HG03108 (cell line): ENCODE results near the gene LDB3.
"Not testable (repeated sequence)": the region's sequence is repeated elsewhere in the genome, so short reads cannot be mapped to it uniquely, and the experiment has no call there.

Experiments used
- ATAC-seq: cut with Tn5 transposase; IDR thresholded peaks from one replicate; pipeline ENCODE4 v1.9.1; 2021; ENCODE audit warnings: moderate library complexity; ENCODE audit not compliant: unreplicated experiment

The LDB3 gene, protein sequence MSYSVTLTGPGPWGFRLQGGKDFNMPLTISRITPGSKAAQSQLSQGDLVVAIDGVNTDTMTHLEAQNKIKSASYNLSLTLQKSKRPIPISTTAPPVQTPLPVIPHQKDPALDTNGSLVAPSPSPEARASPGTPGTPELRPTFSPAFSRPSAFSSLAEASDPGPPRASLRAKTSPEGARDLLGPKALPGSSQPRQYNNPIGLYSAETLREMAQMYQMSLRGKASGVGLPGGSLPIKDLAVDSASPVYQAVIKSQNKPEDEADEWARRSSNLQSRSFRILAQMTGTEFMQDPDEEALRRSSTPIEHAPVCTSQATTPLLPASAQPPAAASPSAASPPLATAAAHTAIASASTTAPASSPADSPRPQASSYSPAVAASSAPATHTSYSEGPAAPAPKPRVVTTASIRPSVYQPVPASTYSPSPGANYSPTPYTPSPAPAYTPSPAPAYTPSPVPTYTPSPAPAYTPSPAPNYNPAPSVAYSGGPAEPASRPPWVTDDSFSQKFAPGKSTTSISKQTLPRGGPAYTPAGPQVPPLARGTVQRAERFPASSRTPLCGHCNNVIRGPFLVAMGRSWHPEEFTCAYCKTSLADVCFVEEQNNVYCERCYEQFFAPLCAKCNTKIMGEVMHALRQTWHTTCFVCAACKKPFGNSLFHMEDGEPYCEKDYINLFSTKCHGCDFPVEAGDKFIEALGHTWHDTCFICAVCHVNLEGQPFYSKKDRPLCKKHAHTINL

DNA sequence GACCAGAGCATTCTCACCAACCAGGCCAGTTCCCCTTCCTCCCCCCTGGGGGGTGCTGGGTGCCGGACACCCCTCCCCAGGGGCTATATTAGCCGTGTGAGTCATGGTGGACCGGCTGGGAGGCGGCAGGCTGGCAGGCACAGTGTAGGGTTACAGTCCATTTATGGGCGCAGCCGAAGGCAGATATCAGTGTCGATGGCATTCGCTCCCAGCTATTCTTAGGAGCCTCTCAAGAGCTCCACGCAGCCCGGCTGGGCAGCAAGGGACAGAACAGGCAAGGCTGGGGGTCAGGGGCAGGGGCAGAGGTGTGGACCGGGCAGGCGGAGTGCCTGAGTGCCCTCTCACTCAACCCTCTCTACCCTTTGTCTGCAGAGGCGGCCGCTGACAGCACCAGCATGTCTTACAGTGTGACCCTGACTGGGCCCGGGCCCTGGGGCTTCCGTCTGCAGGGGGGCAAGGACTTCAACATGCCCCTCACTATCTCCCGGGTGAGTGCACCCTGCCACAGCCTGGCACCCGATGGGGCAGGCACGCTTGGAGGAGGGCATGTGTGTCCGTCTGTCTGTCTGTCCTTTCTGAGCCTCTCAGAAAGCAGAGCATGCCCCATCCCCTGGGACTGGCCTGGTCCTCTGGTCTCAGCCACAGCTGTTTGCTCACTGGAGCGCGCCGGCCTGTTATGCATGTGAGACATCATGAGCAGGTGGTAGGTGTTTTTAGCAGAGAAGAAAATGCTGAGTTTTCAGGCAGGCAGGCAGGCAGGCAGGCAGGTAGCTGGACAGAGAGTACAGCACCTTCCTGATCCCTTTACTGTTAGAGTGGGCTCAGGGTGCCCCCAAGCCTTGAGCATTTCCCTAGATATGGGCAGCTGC lies at the start of gene LDB3:
Gene LDB3, plus strand, starts transcription at position 215 of the 869 bp plus-strand sequence. Its CDS starts 181 bp downstream, at position 396.
- ATAC-seq, result peak; percentile 61

DNA sequence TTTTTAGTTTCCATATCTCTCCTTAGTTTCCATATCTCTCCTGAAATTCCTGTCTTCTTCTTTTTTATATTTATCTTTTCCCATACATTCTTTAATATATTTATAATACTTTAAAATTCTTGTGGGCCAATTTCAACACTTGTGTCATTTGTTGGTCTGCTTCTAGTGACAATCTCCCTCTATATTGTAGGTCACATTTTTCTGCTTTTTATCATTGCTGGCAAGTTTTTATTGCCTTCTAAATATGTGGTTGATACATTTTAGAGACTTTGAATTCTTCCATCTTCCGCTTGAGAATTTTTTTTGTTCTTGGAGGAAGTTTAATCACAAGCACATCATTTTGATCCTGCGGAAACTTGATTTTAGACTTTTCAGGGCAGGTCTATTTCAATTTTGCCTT lies 40.0 kb upstream of the LDB3 start:
- ATAC-seq, result no peak

DNA sequence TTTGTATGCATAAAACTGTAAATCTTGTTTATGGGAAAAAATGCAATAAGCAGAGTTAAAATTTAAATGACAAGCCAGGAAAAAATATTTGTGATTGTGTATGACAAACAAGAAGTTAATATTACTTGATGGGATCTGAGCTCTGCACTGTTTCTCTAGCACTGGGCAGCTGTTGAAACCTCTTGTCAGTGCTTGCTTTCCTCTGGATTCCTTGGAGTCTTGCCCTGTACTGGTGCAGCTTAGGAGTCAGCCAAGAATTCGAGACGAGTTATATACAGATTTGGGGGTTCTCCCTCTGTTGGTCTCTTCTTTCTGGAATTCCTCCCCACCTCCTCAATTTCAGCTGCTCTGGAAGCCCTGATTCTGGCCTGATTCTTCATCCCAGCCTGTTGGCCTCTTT lies 38.2 kb upstream of the LDB3 start:
- no peak for ATAC-seq

DNA sequence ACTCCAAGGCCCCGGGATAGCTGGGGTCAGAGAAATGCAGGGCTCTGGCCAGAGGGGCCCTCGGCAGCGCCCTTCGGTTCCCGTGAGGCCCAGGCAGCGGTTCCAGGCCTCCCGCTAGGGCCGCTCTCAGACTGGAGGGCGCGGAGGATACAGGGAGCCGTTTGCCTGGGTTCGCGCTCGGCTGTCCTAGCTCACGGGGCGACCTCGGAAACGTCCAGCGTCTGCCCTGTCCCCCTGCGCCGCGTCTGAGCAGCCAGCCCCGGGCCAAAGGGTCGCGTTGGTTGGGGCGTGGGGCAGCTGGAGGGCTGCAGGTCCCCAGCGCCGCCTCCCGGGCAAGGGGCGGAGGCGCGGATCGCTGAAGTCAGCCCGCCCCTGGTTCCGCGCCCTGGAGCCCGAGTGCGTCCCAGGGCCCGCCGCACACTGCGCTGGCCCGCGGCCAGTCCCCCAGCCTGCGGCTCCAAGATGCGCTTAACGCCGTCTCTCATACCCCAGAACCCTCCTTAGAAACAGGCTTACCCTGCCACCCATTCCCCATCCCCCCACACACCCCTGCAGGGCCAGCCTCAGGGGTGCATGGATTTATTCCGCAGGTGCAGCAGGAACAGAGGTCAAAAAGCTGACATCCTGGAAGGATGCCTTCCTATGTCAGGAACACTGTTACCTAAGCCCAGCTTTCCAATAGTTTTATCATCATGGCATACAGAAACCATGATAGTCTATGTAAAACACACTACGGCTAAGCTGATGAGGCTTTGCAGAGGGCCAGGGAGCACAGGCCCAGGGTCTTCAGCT lies 36.1 kb upstream of the LDB3 start:
- ATAC-seq, result no peak

DNA sequence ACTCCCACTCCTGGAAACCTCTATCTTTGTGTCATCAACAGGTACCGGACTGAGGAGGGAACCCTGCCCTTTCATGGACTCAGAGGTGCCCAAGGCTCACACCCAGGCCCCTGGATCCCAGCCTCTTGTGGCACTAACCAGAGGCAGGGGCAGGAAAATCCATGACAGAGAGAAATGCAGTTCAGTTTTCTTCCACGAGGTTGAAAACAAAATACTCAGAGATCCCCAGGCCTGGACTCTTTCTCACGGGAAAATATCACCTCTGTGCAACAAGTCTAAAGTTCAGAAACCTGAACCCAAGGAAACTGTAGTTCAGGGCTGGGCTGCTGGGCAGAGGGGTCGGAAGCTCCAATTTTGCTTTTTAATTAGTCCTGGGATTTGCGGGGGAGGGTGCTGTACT lies 35.4 kb upstream of the LDB3 start:
- ATAC-seq, result no peak

DNA sequence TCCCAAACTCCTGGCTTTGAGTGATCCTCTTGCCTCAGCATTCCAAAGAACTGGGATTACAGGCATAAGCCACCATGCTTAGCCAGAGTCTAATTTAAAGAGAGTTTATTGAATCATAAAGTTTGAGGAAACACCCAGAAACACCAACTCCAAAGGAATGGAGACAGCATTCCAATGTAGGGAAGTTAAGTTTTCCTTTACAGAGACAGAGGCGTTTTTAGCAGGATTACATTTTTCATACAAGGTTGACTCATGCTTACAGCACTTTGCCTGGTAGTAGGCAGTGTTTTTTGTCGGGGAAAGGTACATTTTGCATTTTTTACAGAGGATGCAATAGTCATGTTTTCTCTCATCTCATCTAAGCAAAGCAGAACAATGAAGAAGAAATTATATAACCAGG lies 32.9 kb upstream of the LDB3 start:
- no peak for ATAC-seq

DNA sequence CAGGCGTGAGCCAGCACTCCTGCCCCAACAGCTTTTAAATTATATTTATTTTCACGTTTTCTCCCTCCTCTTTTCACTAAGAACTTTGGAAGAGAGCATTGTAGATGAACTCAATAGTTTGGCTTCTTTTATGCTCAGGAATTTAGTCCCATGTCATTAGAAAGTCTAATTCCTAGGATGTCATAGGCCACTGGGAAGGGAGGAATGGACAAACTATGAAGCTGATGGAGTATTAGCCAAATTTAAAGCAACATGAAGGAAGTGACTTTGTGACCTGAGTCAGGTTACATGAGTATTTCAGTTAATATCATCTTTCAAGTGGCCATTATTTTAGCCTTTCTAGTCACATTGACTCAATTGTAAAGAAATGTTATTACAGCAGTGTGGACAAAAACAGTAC lies 32.0 kb upstream of the LDB3 start:
- ATAC-seq, result no peak

DNA sequence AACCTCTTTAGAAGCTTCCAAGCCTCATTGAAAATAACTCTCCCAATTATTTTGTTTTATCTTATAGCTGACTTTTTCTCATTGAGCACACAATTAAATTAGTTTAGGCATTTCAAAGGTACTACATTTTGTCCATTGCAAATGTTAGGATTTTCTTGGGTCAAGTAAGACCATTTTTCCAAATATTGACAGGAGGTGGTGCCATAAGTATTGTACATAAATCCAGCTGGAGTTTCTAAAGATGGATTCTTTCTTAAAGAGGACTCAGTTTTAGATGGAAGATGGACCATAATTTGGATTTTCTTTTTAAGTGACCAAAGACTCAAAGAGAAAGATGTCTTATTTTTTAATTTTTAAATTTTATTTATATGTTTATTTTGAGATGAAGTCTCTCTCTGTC lies 26.3 kb upstream of the LDB3 start:
- no peak for ATAC-seq

DNA sequence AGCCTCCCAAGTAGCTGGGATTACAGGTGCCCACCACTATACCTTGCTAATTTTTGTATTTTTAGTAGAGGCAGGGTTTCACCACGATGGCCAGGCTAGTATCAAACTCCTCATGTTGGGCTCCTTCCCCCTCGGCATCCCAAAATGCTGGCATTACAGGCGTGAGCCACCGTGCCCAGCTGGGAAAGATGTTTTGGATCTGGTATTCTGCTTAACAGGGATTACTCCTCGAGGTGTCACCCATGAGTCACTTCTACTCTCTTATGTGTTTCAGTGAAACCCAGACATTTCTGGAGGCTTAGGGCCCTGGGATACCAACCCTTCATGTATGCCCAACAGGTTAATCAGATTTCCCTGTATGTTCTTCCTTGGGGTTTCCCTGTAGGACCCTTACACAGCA lies 25.8 kb upstream of the LDB3 start:
- ATAC-seq, result no peak

DNA sequence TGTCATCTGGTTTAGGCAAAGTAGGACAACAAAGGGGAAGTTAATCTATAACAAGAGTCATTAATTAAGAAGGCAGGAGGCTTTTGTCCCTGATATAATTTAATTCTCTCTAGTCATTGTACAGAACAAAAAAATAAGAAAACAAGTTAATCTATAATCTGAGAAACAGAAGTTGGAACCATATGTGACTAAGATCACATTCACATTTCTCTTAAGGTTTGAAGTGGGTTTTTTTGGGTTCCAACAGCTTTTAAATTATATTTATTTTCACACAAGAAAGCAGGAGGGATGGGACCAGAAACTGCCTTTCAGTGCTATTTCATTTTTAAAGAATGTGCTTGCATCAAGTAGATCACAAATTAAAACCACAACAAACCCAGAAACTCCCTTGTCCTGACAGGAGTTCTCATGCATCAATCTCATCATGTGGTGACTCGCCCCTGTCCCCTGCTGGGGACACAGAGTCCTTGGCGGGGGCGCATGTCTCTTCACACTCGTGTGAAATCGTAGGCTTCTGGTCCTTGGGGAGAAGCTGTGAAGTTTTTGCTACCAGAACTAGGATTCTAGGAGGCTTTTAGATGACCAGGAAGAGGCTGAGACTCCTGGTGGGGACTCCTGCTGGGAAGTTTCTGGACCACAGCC lies 24.0 kb upstream of the LDB3 start:
- no peak for ATAC-seq

DNA sequence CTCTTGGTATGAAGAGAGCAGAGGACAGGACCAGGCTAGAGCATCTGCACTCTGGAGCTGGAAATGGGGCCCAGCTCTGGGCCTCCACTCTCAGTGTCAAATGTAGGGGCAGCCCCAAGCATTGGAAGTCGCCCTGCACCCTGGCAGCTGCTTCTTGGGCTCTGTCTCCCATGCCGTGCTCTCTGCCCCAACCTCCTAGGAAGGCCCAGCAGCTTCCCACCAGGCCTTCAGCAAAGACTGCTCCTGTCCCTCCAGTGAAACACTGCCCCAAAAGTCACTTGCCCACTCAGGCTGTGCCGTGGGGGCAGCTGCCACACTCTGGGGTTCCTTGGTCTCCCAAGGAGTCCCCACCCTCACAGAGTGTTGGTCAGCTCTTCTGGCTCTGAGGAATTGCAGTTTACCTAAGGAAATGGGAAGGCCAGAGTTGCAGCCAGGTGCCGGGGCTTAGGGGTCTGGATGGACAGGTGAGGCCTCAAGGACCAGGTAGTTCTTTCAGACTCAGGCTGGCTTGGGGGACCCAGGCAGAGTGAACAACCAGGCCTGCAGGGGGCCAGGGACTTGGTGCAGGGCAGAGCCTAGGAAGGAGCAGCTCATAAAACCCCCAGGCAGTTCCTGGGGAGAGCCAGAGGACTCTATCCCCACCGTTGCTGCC lies 23.4 kb upstream of the LDB3 start:
- no peak for ATAC-seq

DNA sequence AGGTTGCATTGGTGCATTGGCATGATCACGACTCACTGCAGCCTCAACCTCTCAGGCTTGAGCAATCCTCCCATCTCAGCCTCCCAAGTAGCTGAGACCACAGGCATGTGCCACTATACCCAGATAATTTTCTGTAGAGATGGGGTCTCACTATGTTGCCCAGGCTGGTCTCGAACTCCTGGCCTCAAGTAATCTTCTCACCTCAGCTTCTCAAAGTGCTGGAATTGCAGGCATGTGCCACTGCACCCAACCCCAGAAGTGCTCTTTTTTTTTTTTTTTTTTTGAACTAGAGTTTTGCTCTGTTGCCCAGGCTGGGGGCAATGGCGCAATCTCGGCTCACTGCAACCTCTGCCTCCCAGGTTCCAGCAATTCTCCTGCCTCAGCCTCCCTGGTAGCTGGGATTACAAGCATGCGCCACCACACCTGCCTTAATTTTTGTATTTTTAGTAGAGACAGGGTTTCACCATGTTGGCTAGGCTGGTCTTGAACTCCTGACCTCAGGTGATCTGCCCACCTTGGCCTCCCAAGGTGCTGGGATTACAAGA lies 22.6 kb upstream of the LDB3 start:
- not testable (repeated sequence) for ATAC-seq

DNA sequence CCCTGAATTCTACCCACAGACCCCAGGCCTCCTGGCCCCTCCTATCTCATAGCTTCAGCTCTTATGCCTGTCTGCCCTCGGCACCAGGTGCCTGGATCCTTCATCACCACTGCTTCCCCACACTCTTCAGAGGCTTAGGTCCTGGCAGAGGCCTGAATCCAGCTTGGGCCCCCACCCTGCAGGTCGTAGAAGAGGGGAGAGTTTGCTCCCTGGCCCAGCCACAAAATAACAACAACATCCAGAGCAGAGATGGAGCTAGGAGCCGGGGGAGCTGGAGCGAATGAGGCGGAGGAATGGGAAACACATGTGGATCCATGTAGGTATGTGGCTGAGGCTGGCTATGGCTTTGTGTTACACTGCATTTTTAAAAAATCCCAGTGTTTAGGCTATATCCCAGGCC lies 21.8 kb upstream of the LDB3 start:
- ATAC-seq, result no peak

DNA sequence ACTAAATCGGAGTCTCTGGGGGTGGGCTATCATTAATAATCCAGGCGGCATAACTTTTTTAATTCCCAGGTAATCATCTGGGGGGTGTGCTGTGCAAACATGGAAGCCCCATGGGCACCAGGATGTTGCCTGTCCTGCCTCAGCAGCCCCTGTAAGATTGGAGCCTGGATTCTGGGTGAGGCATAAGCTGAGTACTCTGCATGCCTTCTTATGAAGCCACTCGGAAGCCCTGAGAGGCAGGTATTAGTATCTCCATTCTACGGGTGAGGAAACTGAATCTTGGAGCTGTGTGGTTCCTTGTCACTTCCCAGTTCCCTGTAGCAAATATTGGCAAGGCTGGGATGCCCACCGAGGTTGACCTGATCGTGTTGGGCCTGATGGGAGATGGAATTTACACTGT lies 21.4 kb upstream of the LDB3 start:
- no peak for ATAC-seq

DNA sequence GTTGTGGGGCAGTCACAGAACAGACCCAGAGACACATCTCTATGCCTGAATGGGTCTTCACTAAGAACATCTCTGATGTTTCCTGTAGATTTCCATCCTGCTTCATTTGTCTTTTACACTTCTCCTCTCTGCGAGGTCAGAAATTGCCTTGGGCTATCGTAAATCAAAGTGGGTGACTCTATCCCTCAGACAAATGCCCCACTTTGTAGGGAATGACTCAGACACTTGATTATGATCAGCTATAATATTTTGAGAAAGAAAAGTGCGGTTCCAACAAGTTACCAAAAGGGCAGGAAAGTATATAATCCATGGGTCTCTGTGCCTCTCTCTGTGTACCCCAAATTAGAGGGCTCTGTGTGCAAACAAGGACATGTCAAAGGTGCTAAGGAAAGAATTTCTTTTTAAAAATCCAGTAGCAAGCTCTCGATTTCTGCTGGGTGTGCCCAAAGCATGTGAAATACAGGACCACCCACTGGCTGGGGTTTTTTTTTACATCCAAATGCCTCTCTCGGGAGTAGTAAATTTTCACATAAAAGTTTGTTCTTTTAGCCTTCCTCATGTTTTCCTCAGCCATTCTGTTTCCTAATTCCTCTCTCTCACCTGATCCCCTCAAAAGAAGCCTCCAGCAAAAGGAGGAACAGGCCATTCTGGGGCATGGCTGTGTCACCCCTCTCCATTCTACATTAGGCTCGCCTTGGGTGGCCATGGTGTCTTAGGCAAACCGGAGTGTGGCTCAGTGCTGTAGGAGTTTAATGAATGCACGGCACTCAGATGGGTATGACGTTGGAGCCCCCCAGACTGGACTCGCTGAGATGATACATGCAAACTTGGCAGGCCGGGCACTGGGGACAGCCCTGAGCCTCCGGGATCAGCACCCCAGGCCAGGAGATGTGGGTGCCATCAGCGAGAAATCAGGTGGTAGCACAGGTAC lies 20.3 kb upstream of the LDB3 start:
- no peak for ATAC-seq

DNA sequence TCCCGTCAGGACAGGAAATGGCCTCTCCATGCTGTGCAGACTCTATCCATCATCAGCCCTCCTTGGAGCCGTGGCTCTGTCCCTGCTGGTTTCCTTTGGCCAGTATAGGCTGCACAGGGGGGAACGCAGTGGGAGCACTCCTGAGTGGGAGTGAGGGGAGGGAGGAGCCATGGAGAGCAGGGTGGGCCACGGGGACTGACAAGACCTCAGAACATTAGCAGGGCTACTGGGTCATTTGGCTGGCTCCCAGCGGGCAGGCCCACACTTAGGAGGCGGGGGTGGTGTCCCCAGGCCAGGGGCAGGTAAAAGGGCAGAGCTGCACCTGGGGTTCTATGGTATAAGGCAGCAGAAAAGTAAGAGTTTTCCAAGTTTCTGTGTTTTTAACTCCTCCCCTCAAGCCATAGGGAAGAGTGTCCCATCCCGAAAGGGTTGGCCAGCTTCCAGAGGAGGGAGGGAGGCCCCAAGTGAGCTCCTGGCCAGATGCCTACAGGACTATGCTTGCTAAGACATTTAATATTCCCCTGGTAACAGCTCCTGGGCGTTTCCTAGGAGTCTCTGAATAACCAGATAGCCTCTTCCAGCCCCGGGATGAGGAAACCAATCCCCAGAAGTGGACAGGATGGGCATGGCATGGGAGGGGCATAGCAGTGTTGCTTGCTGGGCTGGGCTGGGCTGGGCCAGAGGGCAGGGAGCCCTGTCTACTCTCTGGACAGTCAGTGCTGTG lies 19.4 kb upstream of the LDB3 start:
- no peak for ATAC-seq

DNA sequence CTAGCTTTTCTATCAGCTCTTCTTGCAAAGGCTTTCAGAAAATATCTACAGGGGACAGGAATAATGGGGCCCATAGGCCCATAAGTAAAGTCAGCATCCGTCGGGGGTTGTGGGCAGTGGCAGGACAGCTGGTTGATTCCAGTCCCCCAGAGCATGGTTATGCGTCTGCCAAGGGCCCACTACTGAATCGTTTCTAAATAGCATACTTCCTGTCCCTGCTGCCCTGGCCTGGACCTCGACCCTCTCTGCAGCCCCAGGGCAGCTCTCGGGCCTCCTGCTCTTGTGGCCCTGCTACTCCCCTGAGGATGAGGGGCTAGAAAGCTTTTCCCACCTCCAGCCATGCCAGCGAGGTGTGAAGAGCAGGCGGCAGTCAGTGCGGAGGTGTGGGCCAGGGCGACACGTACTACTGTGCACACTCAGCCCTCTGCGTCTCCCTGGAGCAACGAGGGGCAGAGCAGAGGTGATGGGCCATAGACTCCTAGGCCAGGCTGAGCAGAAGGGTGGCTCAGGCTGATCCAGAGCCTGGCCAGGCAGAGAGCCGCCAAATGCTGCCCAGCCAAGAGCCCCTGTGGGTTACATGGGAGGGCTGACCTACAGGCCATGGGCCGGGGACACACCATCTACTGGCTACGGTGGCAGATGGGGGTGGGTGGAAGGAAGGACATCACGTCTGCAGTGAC lies 18.7 kb upstream of the LDB3 start:
- ATAC-seq, result no peak
